ENCODE data around the gene COL27A1. TPM values are rescaled to one million over a fixed set of nuclear protein-coding genes. Genes with fewer than 3 reads are reported as not detected.

COL27A1 gene
- total and polyA plus RNA-seq, 12 donors = 3.1 to 35.8 (median 5.1) TPM

DNA sequence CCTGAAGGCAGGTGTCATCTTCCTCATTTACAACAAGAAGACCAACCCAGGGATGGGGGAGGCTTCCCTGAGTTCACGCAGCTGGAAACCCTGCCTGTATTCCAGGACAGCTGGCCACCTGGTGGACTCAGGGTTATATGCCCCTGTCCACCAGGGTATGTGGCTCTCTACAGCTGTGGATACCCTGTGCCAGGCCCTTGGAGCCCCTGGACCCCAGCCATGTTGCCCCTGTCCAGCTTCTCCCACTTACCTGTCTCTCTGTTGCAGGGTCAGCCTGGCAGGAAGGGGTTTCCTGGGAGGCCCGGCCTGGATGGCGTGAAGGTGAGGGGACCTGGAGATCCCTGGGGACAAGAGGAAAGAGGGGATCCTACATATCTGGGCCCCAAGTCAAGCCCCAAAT lies 87.9 kb downstream of the COL27A1 start:
- ATAC-seq (no peak), DNase-seq (no peak)
- 79 to 91% methylated on average over 3 of the region's 3 CpGs for WGBS, 2 donors
- Histone ChIP-seq H3K9me3 (no peaks in the 10 kb centered on the region), H3K27me3 (no peaks in the 10 kb centered on the region), H3K36me3 (peaks cover 0 to 13% (median 0%) of the 10 kb centered on the region in 9 donors), H3K4me3 (no peak overlapping the region), H3K4me1 (peaks cover 6 to 31% (median 16%) of the 10 kb centered on the region in 9 donors), H3K27ac (no peak overlapping the region)
- intact Hi-C loops (cut with DNase I) = no loop called here
- TF ChIP-seq, protein P1, sequence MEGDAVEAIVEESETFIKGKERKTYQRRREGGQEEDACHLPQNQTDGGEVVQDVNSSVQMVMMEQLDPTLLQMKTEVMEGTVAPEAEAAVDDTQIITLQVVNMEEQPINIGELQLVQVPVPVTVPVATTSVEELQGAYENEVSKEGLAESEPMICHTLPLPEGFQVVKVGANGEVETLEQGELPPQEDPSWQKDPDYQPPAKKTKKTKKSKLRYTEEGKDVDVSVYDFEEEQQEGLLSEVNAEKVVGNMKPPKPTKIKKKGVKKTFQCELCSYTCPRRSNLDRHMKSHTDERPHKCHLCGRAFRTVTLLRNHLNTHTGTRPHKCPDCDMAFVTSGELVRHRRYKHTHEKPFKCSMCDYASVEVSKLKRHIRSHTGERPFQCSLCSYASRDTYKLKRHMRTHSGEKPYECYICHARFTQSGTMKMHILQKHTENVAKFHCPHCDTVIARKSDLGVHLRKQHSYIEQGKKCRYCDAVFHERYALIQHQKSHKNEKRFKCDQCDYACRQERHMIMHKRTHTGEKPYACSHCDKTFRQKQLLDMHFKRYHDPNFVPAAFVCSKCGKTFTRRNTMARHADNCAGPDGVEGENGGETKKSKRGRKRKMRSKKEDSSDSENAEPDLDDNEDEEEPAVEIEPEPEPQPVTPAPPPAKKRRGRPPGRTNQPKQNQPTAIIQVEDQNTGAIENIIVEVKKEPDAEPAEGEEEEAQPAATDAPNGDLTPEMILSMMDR (IDR thresholded peaks at IDR 0.05) = no peak

DNA sequence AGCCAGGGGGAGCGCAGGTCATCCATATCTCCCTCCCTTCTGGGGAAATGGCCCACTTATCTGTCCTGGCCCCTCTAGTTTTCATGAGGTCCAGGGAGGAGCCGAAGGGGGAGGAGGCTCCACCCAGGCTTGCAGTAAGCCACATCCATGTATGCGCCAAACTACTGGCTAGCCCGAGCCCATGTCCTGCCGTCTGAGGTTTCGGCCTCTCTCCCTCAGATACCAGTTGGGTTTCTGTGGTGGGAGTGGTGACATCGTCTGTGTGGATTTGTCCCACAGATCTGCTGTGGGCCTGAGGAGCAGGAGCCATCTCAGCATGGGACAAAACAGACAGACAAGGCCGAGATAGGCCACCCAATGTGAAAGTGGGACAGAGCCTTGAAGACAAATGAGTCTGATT lies 89.2 kb downstream of the COL27A1 start:
- no peaks in the 10 kb centered on the region for H3K9me3 ChIP-seq
- intact Hi-C loops (cut with DNase I) = no loop called here
- TF ChIP-seq, protein P1 (IDR thresholded peaks at IDR 0.05) = no peak

DNA sequence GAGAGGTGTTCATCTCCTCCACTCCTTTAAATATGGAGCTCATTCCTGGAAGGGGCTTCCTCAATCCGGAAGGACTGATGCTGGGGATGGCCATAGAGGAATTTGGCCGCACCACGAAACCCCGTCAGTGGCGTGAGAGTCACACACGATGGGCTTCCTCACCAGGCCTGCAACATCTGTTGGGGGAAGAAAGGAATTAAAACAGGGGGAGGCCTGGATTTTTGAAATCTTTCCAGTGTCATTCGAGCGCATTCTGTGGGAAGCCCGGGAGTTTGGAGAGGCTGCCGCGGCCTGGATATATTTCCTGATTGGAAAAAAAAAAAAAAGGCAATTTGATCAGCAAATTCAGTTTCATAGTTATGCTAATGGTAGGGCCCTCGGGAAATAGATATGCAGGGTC lies 91.2 kb downstream of the COL27A1 start:
- Histone ChIP-seq H3K27ac (no peak overlapping the region), H3K27me3 (no peaks in the 10 kb centered on the region), H3K36me3 (peaks cover 0 to 10% (median 0%) of the 10 kb centered on the region in 9 donors), H3K4me3 (no peak overlapping the region), H3K4me1 (peaks cover 3 to 35% (median 9%) of the 10 kb centered on the region in 9 donors), H3K9me3 (no peaks in the 10 kb centered on the region)
- intact Hi-C loops (cut with DNase I) = no loop called here
- TF ChIP-seq, protein P1 (IDR thresholded peaks at IDR 0.05) = no peak
- WGBS, 2 donors = 83 to 84% methylated on average over 12 of the region's 12 CpGs
- no peak for ATAC-seq
- DNase-seq = no peak

More for the DNA sequence above, 89.2 kb downstream of the COL27A1 start:
- WGBS, 2 donors = 89 to 91% methylated on average over 8 of the region's 8 CpGs
- Histone ChIP-seq H3K27ac (no peak overlapping the region), H3K27me3 (no peaks in the 10 kb centered on the region), H3K4me3 (no peak overlapping the region), H3K36me3 (peaks cover 0 to 13% (median 0%) of the 10 kb centered on the region in 9 donors), H3K4me1 (peaks cover under 1 to 21% (median 4%) of the 10 kb centered on the region in 9 donors)
- DNase-seq (no peak), ATAC-seq (no peak)

DNA sequence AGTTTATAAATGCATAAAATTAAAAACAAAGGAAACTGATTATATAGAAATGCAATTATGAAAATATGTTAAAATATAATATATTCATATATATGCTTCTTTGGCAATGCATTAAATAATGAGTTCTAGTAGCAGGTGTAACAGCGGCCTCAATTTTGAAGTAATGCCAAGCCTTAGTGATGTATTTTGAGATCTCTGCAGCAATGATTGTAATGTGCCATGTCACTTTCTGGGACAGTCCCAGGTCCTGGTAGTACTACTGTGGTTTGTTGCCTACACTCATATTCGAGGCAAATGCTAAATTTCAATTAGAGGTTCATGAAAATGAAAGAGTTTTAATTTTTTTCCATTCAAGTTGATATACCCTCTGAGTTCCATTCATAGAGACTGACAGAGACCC lies 91.7 kb downstream of the COL27A1 start:
- H3K4me3 ChIP-seq = no peak overlapping the region
- ATAC-seq (no peak), DNase-seq (no peak)
- H3K9me3 ChIP-seq = no peaks in the 10 kb centered on the region
- 53 to 66% methylated on average over 2 of the region's 2 CpGs for WGBS, 2 donors
- TF ChIP-seq, protein P1 (IDR thresholded peaks at IDR 0.05) = no peak
- peaks cover 3 to 35% (median 9%) of the 10 kb centered on the region in 9 donors for H3K4me1 ChIP-seq
- no peaks in the 10 kb centered on the region for H3K27me3 ChIP-seq
- peaks cover 0 to 12% (median 0%) of the 10 kb centered on the region in 9 donors for H3K36me3 ChIP-seq
- intact Hi-C loops (cut with DNase I) = no loop called here
- H3K27ac ChIP-seq = no peak overlapping the region

Measured in heart right ventricle (tissue), 16 donors.